ENCODE data around the gene SYT3.

- TF ChIP-seq CTCF (IDR thresholded peaks at IDR 0.05) (no peak), POLR2A (IDR thresholded peaks at IDR 0.05) (no peak), POLR2AphosphoS5 (IDR thresholded peaks at IDR 0.05) (no peak)
These were observed 11.1 kb downstream of the SYT3 start for GRCh38 chr19:50628551-50628950.

Data from upper lobe of left lung (tissue), 4 donors.